ENCODE results near the gene PDE4D. TPM values are rescaled to one million over a fixed set of nuclear protein-coding genes. Genes with fewer than 3 reads are reported as not detected.

The PDE4D gene
- polyA plus RNA-seq, 1 donor (not counting 4 experiments of a cell fraction or from before 2014, with no cell fraction given) = 3.6 TPM

GRCh38 chr5:59276325-59276675 is 617.2 kb downstream of the PDE4D start:
- H3K9ac ChIP-seq (ENCODE audit: control insufficient read depth, extremely low read depth, insufficient read depth, low read length) = peak overlapping the region; percentile 77
- no peaks in the 10 kb centered on the region for H4K20me1 ChIP-seq (ENCODE audit: control insufficient read depth, extremely low read depth, insufficient read depth, low read length)
- TF ChIP-seq EZH2 (IDR thresholded peaks at IDR 0.05; ENCODE audit: low read length) (no peak), CTCF (optimal IDR thresholded peaks at IDR 0.05 in 1 of 3, IDR thresholded peaks at IDR 0.05 in 1 of 3, conservative IDR thresholded peaks at IDR 0.05 in 1 of 3; ENCODE audit: extremely low read depth in 1 of 3, insufficient read depth in 2 of 3, low read length in 3 of 3) (no peak)
- FAIRE-seq (no peak), DNase-seq (ENCODE audit: low read depth, low spot score) (no peak)
- H3K27me3 ChIP-seq (ENCODE audit: control insufficient read depth, extremely low read depth, insufficient read depth, low read length) = no peaks in the 10 kb centered on the region
- peaks cover 11% of the 10 kb centered on the region for H3K4me1 ChIP-seq (ENCODE audit: control insufficient read depth, extremely low read depth, insufficient read depth, low read length)
- dilution Hi-C loops (cut with MboI; ENCODE audit: extremely low pct_ligation_motif_present, low sequenced_read_pairs) = no loop called here
- H3K9me1 ChIP-seq (ENCODE audit: control insufficient read depth, extremely low read depth, insufficient read depth, low read length) = no peaks in the 10 kb centered on the region
- peak overlapping the region; percentile 27 for H2AFZ ChIP-seq (ENCODE audit: control insufficient read depth, low read length)
- H3K4me3 ChIP-seq (ENCODE audit: control insufficient read depth in 2 of 3, extremely low read depth in 1 of 3, insufficient read depth in 2 of 3, low read depth in 1 of 3, low read length in 3 of 3) = peak overlapping the region; percentile 20 to 85 (median 37)
- peak overlapping the region; percentile 70 for H3K4me2 ChIP-seq (ENCODE audit: control insufficient read depth, extremely low read depth, insufficient read depth, low read depth, low read length)
- no peaks in the 10 kb centered on the region for H3K36me3 ChIP-seq (ENCODE audit: control insufficient read depth in 2 of 2, extremely low read depth in 1 of 2, insufficient read depth in 2 of 2, low read length in 2 of 2)
- H3K9me3 ChIP-seq (ENCODE audit: control insufficient read depth, low read depth, low read length) = no peaks in the 10 kb centered on the region
- H3K27ac ChIP-seq (ENCODE audit: control insufficient read depth, insufficient read depth, low read length) = peak overlapping the region; percentile 74
- no peaks in the 10 kb centered on the region for H3K79me2 ChIP-seq (ENCODE audit: control insufficient read depth, insufficient read depth, low read length)

GRCh38 chr5:59275510-59276324 is 617.8 kb downstream of the PDE4D start:
- H3K9ac ChIP-seq (ENCODE audit: control insufficient read depth, extremely low read depth, insufficient read depth, low read length) = peak overlapping the region; percentile 77
- no peak for DNase-seq (ENCODE audit: low read depth, low spot score)
- no peaks in the 10 kb centered on the region for H3K9me3 ChIP-seq (ENCODE audit: control insufficient read depth, low read depth, low read length)
- H3K9me1 ChIP-seq (ENCODE audit: control insufficient read depth, extremely low read depth, insufficient read depth, low read length) = no peaks in the 10 kb centered on the region
- TF ChIP-seq CTCF (optimal IDR thresholded peaks at IDR 0.05 in 1 of 3, IDR thresholded peaks at IDR 0.05 in 1 of 3, conservative IDR thresholded peaks at IDR 0.05 in 1 of 3; ENCODE audit: extremely low read depth in 1 of 3, insufficient read depth in 2 of 3, low read length in 3 of 3) = no peak
- TF ChIP-seq EZH2 (IDR thresholded peaks at IDR 0.05; ENCODE audit: low read length) = no peak
- H3K4me3 ChIP-seq (ENCODE audit: control insufficient read depth in 2 of 3, extremely low read depth in 1 of 3, insufficient read depth in 2 of 3, low read depth in 1 of 3, low read length in 3 of 3) = peak overlapping the region; percentile 20 to 85 (median 37)
- no peaks in the 10 kb centered on the region for H3K79me2 ChIP-seq (ENCODE audit: control insufficient read depth, insufficient read depth, low read length)
- FAIRE-seq = peak; percentile 89
- no peaks in the 10 kb centered on the region for H3K36me3 ChIP-seq (ENCODE audit: control insufficient read depth in 2 of 2, extremely low read depth in 1 of 2, insufficient read depth in 2 of 2, low read length in 2 of 2)
- no peaks in the 10 kb centered on the region for H3K27me3 ChIP-seq (ENCODE audit: control insufficient read depth, extremely low read depth, insufficient read depth, low read length)
- dilution Hi-C loops (cut with MboI; ENCODE audit: extremely low pct_ligation_motif_present, low sequenced_read_pairs) = no loop called here
- H3K4me2 ChIP-seq (ENCODE audit: control insufficient read depth, extremely low read depth, insufficient read depth, low read depth, low read length) = peak overlapping the region; percentile 70
- no peaks in the 10 kb centered on the region for H4K20me1 ChIP-seq (ENCODE audit: control insufficient read depth, extremely low read depth, insufficient read depth, low read length)
- H2AFZ ChIP-seq (ENCODE audit: control insufficient read depth, low read length) = peak overlapping the region; percentile 27
- H3K27ac ChIP-seq (ENCODE audit: control insufficient read depth, insufficient read depth, low read length) = peak overlapping the region; percentile 74
- H3K4me1 ChIP-seq (ENCODE audit: control insufficient read depth, extremely low read depth, insufficient read depth, low read length) = peaks cover 11% of the 10 kb centered on the region
